WERI-Rb-1 (cell line): Measurements from ENCODE around the gene RBBP5.

Experiments
- DNase-seq: peaks from one replicate; pipeline ENCODE4 v3.0.0-alpha.2; 2020
- H3K27ac ChIP-seq: fragments of 250-450 bp; sonication (Bioruptor Pico); 2 replicates; pipeline ENCODE4 v1.5.1; 2020; ENCODE audit warnings: mild to moderate bottlenecking, moderate library complexity
- H3K27me3 ChIP-seq: fragments of 250-450 bp; sonication (Bioruptor Pico); 2 replicates; pipeline ENCODE4 v1.5.1; 2021; ENCODE audit warnings: mild to moderate bottlenecking, low read depth, moderate library complexity; ENCODE audit not compliant: insufficient read depth, severe bottlenecking
- H3K36me3 ChIP-seq: fragments of 250-450 bp; sonication (Bioruptor Pico); 2 replicates; pipeline ENCODE4 v1.5.1; 2020; ENCODE audit warnings: mild to moderate bottlenecking, moderate library complexity
- H3K4me3 ChIP-seq: 2 replicates; pipeline ENCODE4 v1.5.1; 2011; ENCODE audit warnings: low read depth, mild to moderate bottlenecking, control low read depth, low read length
- H3K9me3 ChIP-seq: fragments of 250-450 bp; sonication (Bioruptor Pico); 2 replicates; pipeline ENCODE4 v1.5.1; 2021; ENCODE audit warnings: mild to moderate bottlenecking, moderate library complexity; ENCODE audit not compliant: severe bottlenecking
- TF ChIP-seq, protein P1 (sequence below): IDR thresholded peaks from 2 replicates; pipeline ENCODE4 v1.5.1; 2011; ENCODE audit warnings: low read depth, mild to moderate bottlenecking, control low read depth, inconsistent platforms, low read length

Gene RBBP5

DNA sequence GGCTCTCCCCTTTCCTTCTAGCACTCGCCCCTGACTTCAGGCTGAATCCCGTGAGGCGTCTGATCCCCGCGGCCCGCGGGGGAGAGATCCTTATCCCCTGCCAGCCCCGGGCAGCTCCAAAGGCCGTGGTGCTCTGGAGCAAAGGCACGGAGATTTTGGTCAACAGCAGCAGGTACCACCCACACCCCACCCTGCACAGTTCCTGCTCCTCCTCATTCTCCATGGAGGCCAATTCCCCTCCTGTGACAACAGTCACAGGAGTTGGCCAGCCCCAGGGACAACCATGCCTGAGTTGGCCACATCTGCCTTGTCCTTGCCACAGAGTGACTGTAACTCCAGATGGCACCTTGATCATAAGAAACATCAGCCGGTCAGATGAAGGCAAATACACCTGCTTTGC, 57.5 kb downstream of the RBBP5 start:
- no peaks in the 10 kb centered on the region for H3K36me3 ChIP-seq
- DNase-seq = no peak
- no peaks in the 10 kb centered on the region for H3K9me3 ChIP-seq
- no peaks in the 10 kb centered on the region for H3K27me3 ChIP-seq
- TF ChIP-seq, protein P1, sequence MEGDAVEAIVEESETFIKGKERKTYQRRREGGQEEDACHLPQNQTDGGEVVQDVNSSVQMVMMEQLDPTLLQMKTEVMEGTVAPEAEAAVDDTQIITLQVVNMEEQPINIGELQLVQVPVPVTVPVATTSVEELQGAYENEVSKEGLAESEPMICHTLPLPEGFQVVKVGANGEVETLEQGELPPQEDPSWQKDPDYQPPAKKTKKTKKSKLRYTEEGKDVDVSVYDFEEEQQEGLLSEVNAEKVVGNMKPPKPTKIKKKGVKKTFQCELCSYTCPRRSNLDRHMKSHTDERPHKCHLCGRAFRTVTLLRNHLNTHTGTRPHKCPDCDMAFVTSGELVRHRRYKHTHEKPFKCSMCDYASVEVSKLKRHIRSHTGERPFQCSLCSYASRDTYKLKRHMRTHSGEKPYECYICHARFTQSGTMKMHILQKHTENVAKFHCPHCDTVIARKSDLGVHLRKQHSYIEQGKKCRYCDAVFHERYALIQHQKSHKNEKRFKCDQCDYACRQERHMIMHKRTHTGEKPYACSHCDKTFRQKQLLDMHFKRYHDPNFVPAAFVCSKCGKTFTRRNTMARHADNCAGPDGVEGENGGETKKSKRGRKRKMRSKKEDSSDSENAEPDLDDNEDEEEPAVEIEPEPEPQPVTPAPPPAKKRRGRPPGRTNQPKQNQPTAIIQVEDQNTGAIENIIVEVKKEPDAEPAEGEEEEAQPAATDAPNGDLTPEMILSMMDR = no peak
- H3K27ac ChIP-seq = no peak overlapping the region
- no peak overlapping the region for H3K4me3 ChIP-seq

- DNase-seq = no peak
- Histone ChIP-seq H3K9me3 (no peaks in the 10 kb centered on the region), H3K4me3 (no peak overlapping the region), H3K27ac (no peak overlapping the region), H3K27me3 (no peaks in the 10 kb centered on the region), H3K36me3 (no peaks in the 10 kb centered on the region)
- TF ChIP-seq, protein P1 = no peak
Observed at GRCh38 chr1:205062895-205063294, 58.9 kb downstream of the RBBP5 start.

- Histone ChIP-seq H3K36me3 (no peaks in the 10 kb centered on the region), H3K27ac (no peak overlapping the region), H3K9me3 (no peaks in the 10 kb centered on the region), H3K27me3 (no peaks in the 10 kb centered on the region), H3K4me3 (no peak overlapping the region)
- TF ChIP-seq, protein P1 = no peak
- peak; percentile 62 for DNase-seq
Observed at GRCh38 chr1:205062319-205062718, 59.5 kb downstream of the RBBP5 start.

DNA sequence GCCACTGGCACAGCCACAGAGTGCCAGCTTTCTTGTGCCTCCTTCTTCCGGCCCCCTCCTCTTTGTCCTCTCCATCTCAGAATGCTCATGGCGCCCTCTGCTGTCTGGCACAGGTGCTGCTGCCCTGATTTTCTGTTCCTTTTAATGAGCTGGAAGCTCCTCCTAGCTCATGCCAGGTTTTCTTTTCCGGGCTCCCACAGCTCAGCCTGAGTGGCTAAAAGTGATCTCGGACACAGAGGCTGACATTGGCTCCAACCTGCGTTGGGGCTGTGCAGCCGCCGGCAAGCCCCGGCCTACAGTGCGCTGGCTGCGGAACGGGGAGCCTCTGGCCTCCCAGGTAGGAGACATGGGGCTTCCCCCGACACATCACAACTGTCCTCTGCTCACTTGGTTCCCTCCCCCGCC, 60.1 kb downstream of the RBBP5 start:
- H3K27me3 ChIP-seq = no peaks in the 10 kb centered on the region
- H3K36me3 ChIP-seq = no peaks in the 10 kb centered on the region
- peak; percentile 99 for DNase-seq
- H3K4me3 ChIP-seq = no peak overlapping the region
- TF ChIP-seq, protein P1 = peak; percentile 99
- H3K27ac ChIP-seq = peak overlapping the region; percentile 11; the same call in 1 of the 2 replicates
- no peaks in the 10 kb centered on the region for H3K9me3 ChIP-seq

GRCh38 chr1:205061227-205061626, 60.6 kb downstream of the RBBP5 start:
- peak overlapping the region; percentile 2; the same call in 1 of the 2 replicates for H3K27ac ChIP-seq

GRCh38 chr1:205060746-205061145, 61.0 kb downstream of the RBBP5 start:
- TF ChIP-seq, protein P1 = no peak
- H3K27me3 ChIP-seq = no peaks in the 10 kb centered on the region
- H3K9me3 ChIP-seq = no peaks in the 10 kb centered on the region
- DNase-seq = peak; percentile 37
- H3K27ac ChIP-seq = no peak overlapping the region; the same call in 1 of the 2 replicates
- H3K4me3 ChIP-seq = no peak overlapping the region
- H3K36me3 ChIP-seq = no peaks in the 10 kb centered on the region

More at GRCh38 chr1:205061227-205061626, 60.6 kb downstream of the RBBP5 start:
- H3K27me3 ChIP-seq = no peaks in the 10 kb centered on the region
- peak; percentile 34 for DNase-seq
- TF ChIP-seq, protein P1 = no peak
- H3K9me3 ChIP-seq = no peaks in the 10 kb centered on the region
- no peaks in the 10 kb centered on the region for H3K36me3 ChIP-seq
- no peak overlapping the region for H3K4me3 ChIP-seq
